ENCODE measurements around the gene SAMSN1. TPM values are rescaled to one million over a fixed set of nuclear protein-coding genes. Genes with fewer than 3 reads are reported as not detected.
"Not testable (repeated sequence)": the region's sequence is repeated elsewhere in the genome, so short reads cannot be mapped to it uniquely, and the experiment has no call there.

SAMSN1 gene
- total RNA-seq, 3 donors from 2014 or later (not counting 1 experiment from before 2014, with no cell fraction given), result 17.7 to 101 (median 18.2) TPM

DNA sequence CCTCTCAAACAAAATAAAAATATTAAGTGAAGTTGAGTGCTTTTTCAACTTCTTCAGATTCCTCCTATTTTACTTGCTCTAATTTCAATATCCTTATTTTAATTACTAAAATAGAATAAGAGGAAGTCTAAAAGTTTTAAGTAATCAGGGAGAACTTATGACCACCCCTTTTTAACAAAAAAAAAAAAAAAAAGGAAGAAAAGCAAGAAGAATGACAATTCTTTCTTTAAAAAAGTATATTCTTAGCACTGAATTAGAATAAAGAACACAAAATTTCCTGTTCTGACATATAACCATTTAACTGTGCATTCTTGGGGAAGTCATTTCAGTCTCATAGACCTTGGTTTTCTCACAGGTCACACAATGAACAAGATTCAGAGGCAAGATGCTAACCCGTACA lies 46.8 kb downstream of the SAMSN1 start:
- no CpG with 5 or more reads among the region's 1 CpG for WGBS (ENCODE audit: insufficient coverage)
- ATAC-seq (no peak), DNase-seq (no peak)
- peaks cover 60% of the 10 kb centered on the region for H3K36me3 ChIP-seq (ENCODE audit: control insufficient read depth, insufficient read depth, low read length)
- Mint-ChIP-seq H3K27ac (no peak overlapping the region), H3K27me3 (ENCODE audit: low read depth in 2 of 2) (no peaks in the 10 kb centered on the region), H3K9me3 (peaks cover 0 to under 1% of the 10 kb centered on the region in 2 donors), H3K4me3 (no peak overlapping the region), H3K36me3 (peaks cover 49% of the 10 kb centered on the region), H3K4me1 (peaks cover 0 to 6% of the 10 kb centered on the region in 2 donors)
- H3K27me3 ChIP-seq (ENCODE audit: control insufficient read depth, insufficient read depth, low read length), result no peaks in the 10 kb centered on the region
- no peaks in the 10 kb centered on the region for H3K9me3 ChIP-seq (ENCODE audit: control insufficient read depth, insufficient read depth, low read length)
- intact Hi-C loops (cut with micrococcal nuclease), result no loop called here
- no peak overlapping the region for H3K27ac ChIP-seq (ENCODE audit: low read length)
- H3K4me3 ChIP-seq (ENCODE audit: low read length), result no peak overlapping the region
- TF ChIP-seq, protein P1, sequence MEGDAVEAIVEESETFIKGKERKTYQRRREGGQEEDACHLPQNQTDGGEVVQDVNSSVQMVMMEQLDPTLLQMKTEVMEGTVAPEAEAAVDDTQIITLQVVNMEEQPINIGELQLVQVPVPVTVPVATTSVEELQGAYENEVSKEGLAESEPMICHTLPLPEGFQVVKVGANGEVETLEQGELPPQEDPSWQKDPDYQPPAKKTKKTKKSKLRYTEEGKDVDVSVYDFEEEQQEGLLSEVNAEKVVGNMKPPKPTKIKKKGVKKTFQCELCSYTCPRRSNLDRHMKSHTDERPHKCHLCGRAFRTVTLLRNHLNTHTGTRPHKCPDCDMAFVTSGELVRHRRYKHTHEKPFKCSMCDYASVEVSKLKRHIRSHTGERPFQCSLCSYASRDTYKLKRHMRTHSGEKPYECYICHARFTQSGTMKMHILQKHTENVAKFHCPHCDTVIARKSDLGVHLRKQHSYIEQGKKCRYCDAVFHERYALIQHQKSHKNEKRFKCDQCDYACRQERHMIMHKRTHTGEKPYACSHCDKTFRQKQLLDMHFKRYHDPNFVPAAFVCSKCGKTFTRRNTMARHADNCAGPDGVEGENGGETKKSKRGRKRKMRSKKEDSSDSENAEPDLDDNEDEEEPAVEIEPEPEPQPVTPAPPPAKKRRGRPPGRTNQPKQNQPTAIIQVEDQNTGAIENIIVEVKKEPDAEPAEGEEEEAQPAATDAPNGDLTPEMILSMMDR (IDR thresholded peaks at IDR 0.05), result no peak
- no peaks in the 10 kb centered on the region for H3K4me1 ChIP-seq (ENCODE audit: control insufficient read depth, insufficient read depth, low read length)

DNA sequence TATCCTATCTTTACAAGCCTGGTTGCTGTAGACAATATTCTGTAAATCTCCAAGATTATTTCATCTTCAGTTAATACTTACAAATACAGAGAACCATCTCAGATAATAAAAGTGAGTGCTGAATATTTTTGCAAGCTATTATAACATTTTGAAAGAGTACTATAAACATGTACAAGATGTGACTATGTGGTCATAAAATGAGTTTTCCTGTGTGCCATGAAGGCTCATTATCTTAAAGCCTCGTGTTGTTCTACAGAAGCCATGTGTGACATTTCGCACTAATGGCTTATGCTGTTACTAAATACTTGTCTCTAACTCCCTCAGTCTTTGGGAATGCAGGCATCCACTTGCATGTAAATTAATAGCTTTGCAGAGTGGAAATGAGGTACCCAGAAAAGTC lies 48.3 kb downstream of the SAMSN1 start:
- no peaks in the 10 kb centered on the region for H3K4me1 Mint-ChIP-seq
- no peaks in the 10 kb centered on the region for H3K9me3 ChIP-seq (ENCODE audit: control insufficient read depth, insufficient read depth, low read length)
- no peaks in the 10 kb centered on the region for H3K4me1 ChIP-seq (ENCODE audit: control insufficient read depth, insufficient read depth, low read length)
- H3K9me3 Mint-ChIP-seq, result peaks cover 0 to 3% of the 10 kb centered on the region in 2 donors
- H3K27me3 ChIP-seq (ENCODE audit: control insufficient read depth, insufficient read depth, low read length), result no peaks in the 10 kb centered on the region
- TF ChIP-seq, protein P1 (IDR thresholded peaks at IDR 0.05), result no peak
- H3K36me3 Mint-ChIP-seq, result peaks cover 37% of the 10 kb centered on the region
- H3K4me3 Mint-ChIP-seq, result no peak overlapping the region
- H3K36me3 ChIP-seq (ENCODE audit: control insufficient read depth, insufficient read depth, low read length), result peaks cover 51% of the 10 kb centered on the region
- DNase-seq (no peak), ATAC-seq (no peak)
- intact Hi-C loops (cut with micrococcal nuclease), result no loop called here
- no peak overlapping the region for H3K27ac Mint-ChIP-seq
- no peak overlapping the region for H3K27ac ChIP-seq (ENCODE audit: low read length)
- no peaks in the 10 kb centered on the region for H3K27me3 Mint-ChIP-seq (ENCODE audit: low read depth in 2 of 2)
- 91% methylated on average over 2 of the region's 2 CpGs for WGBS (ENCODE audit: insufficient coverage)
- no peak overlapping the region for H3K4me3 ChIP-seq (ENCODE audit: low read length)

DNA sequence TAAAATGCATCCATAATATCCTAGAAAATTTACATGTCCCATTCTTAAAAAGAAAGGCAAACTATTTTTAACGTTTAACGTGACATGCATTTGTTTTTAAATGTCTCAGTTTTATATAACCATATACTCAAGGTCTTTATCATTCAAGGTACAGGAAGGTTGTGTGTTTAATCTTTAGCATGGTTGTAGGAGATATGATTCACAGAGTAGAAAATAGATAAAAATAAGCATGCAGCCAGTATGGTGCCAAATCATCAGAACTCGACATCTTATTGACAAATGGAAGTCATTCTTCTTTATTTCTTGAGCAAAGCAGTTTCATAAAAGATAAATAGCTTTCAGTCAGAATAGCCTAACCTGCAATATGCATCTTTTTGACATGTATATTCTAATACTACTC lies 51.0 kb downstream of the SAMSN1 start:
- Histone ChIP-seq H3K27ac (ENCODE audit: low read length) (no peak overlapping the region), H3K9me3 (ENCODE audit: control insufficient read depth, insufficient read depth, low read length) (no peaks in the 10 kb centered on the region), H3K27me3 (ENCODE audit: control insufficient read depth, insufficient read depth, low read length) (no peaks in the 10 kb centered on the region), H3K36me3 (ENCODE audit: control insufficient read depth, insufficient read depth, low read length) (peaks cover 40% of the 10 kb centered on the region), H3K4me3 (ENCODE audit: low read length) (no peak overlapping the region), H3K4me1 (ENCODE audit: control insufficient read depth, insufficient read depth, low read length) (no peaks in the 10 kb centered on the region)
- Mint-ChIP-seq H3K27me3 (ENCODE audit: low read depth in 2 of 2) (no peaks in the 10 kb centered on the region), H3K4me3 (no peak overlapping the region), H3K36me3 (peaks cover 24% of the 10 kb centered on the region), H3K9me3 (peaks cover 0 to 3% of the 10 kb centered on the region in 2 donors), H3K4me1 (no peaks in the 10 kb centered on the region), H3K27ac (no peak overlapping the region)
- WGBS (ENCODE audit: insufficient coverage), result 88% methylated on average over 1 of the region's 3 CpGs
- ATAC-seq, result no peak
- TF ChIP-seq, protein P1 (IDR thresholded peaks at IDR 0.05), result no peak
- intact Hi-C loops (cut with micrococcal nuclease), result no loop called here
- DNase-seq, result no peak

DNA sequence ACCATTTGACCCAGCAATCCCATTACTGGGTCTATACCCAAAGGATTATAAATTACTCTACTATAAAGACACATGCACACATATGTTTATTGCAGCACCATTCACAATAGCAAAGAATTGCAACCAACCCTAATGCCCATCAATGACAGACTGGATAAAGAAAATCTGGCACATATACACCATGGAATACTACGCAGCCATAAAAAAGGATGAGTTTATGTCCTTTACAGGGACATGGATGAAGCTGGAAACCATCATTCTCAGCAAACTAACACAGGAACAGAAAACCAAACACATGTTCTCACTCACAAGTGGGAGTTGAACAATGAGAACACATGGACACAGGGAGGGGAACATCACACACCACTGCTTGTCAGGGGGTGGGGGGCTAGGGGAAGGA lies 51.9 kb downstream of the SAMSN1 start:
- H3K9me3 ChIP-seq (ENCODE audit: control insufficient read depth, insufficient read depth, low read length); H3K27me3 Mint-ChIP-seq (ENCODE audit: low read depth in 2 of 2); H3K27me3 ChIP-seq (ENCODE audit: control insufficient read depth, insufficient read depth, low read length); H3K4me1 ChIP-seq (ENCODE audit: control insufficient read depth, insufficient read depth, low read length); ATAC-seq; H3K27ac Mint-ChIP-seq; DNase-seq; H3K27ac ChIP-seq (ENCODE audit: low read length); H3K9me3 Mint-ChIP-seq; intact Hi-C loops (cut with micrococcal nuclease); H3K4me3 ChIP-seq (ENCODE audit: low read length); H3K4me3 Mint-ChIP-seq; H3K4me1 Mint-ChIP-seq: not testable (repeated sequence)
- WGBS (ENCODE audit: insufficient coverage), result no CpG with 5 or more reads among the region's 1 CpG
- H3K36me3 ChIP-seq (ENCODE audit: control insufficient read depth, insufficient read depth, low read length), result peaks cover 32% of the 10 kb centered on the region
- H3K36me3 Mint-ChIP-seq, result peaks cover 21% of the 10 kb centered on the region
